Stomach (tissue), 9 donors: ENCODE measurements around the gene TNRC6A. TPM values are rescaled to one million over a fixed set of nuclear protein-coding genes. Genes with fewer than 3 reads are reported as not detected.
"Not testable (repeated sequence)": the region's sequence is repeated elsewhere in the genome, so short reads cannot be mapped to it uniquely, and the experiment has no call there.

Experiments used
- DNase-seq, 2 donors: peaks; one replicate each; pipeline versions ENCODE4 v3.0.0 to v3.0.0-alpha.2; 2013 to 2019
- H3K27ac ChIP-seq, 5 donors: fragments of 200-600 bp in 4 of 5; sonication (generic) in 4 of 5; one replicate each; pipeline ENCODE4 v1.5.1; 2013 to 2019; ENCODE audit warnings: mild to moderate bottlenecking in 1 of 5, moderate library complexity in 1 of 5
- H3K27me3 ChIP-seq, 3 donors: fragments of 200-600 bp; sonication (generic); one replicate each; pipeline ENCODE4 v1.5.1; 2017 to 2019; ENCODE audit warnings: mixed run types in 1 of 3
- H3K36me3 ChIP-seq, 4 donors: fragments of 200-600 bp; sonication (generic); 1 replicate in 3 of 4; 2 replicates in 1 of 4; pipeline ENCODE4 v1.5.1; 2016 to 2019
- H3K4me1 ChIP-seq, 4 donors: fragments of 200-600 bp; sonication (generic); one replicate each; pipeline ENCODE4 v1.5.1; 2016 to 2019
- H3K4me3 ChIP-seq, 4 donors: fragments of 200-600 bp; sonication (generic) in 3 of 4; one replicate each; pipeline ENCODE4 v1.5.1; 2016 to 2019; ENCODE audit warnings: mild to moderate bottlenecking in 1 of 4
- H3K9me3 ChIP-seq, 4 donors: fragments of 200-600 bp; sonication (generic); one replicate each; pipeline ENCODE4 v1.5.1; 2016 to 2019
- EP300 ChIP-seq: sonication (generic); formaldehyde crosslinking; IDR thresholded peaks from one replicate; pipeline ENCODE4 v1.6.1; 2017; ENCODE audit warnings: antibody characterized with exemption
- POLR2A ChIP-seq, 4 donors: fragments of 450-650 bp; IDR thresholded peaks; one replicate each; pipeline ENCODE4 v1.6.1; 2016; ENCODE audit warnings: antibody characterized with exemption in 4 of 4, control low read depth in 2 of 4, mild to moderate bottlenecking in 1 of 4, moderate library complexity in 1 of 4
- POLR2AphosphoS5 ChIP-seq, 3 donors: sonication (generic); formaldehyde crosslinking; IDR thresholded peaks; one replicate each; pipeline ENCODE4 v1.6.1; 2016; ENCODE audit warnings: antibody characterized with exemption in 3 of 3
- WGBS, 5 donors: extraction: QIAGEN DNeasy Blood & Tissue Kit in 3 of 5; methylation state at CpG; one replicate each; pipeline versions ENCODE4 v1.1.5 to v1.1.7; 2013 to 2018; 5-methylcytosine and 5-hydroxymethylcytosine counted together
- intact Hi-C: fragments of 100-400 bp; cut with DNase I; formaldehyde crosslinking; loops from one replicate; pipeline ENCODE4 v1.15.1; 2023; ENCODE audit warnings: low total_unique reads
- polyA plus RNA-seq, 3 donors: library from polyadenylated mRNA; stranded (reverse); fragments of 200-250 nt; gene quantifications; one replicate each; pipeline ENCODE4 v1.2.3, GENCODE V29; 2013
- total RNA-seq, 5 donors: library from RNA; depleted of rRNA; stranded (reverse); fragments of >200 nt; gene quantifications; one replicate each; pipeline versions ENCODE4 v1.1.0 to v1.2.3, GENCODE V29; 2014 to 2016
- TF ChIP-seq, protein P1 (sequence below), 7 experiments: fragments of 450-650 bp in 4 of 7; fragments of 200-600 bp in 3 of 7; sonication (generic) in 3 of 7; IDR thresholded peaks; one replicate each; pipeline ENCODE4 v1.5.1; 2016 to 2019; ENCODE audit warnings: antibody characterized with exemption in 7 of 7, control low read depth in 2 of 7, mild to moderate bottlenecking in 1 of 7
- donor health status: healthy with polysubstance abuse.
- donor health status: Bipolar disorder and iron deficiency.
- donor health status: healthy.

TNRC6A gene
- total and polyA plus RNA-seq, 8 donors: 6.8 to 59.6 (median 41.3) TPM

DNA sequence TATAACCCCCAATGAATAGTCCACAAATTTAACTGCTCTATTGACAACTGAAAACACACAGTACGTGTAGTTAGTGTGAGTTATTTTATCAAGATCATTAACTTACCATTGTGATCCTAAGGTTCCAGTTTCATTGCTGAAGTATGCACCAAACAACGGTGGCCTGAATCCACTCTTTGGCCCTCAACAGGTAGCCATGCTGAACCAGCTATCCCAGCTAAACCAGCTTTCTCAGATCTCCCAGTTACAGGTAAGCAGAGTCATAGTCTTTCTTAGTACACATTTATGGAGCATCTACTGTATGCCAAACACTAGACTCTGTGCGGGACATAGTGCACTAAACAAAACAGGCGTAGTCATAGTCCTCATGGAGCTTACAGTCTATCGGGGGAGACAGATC is 76.0 kb downstream of the TNRC6A start:
- no peaks in the 10 kb centered on the region for H3K4me1 ChIP-seq
- DNase-seq: no peak
- no peak overlapping the region for H3K27ac ChIP-seq
- intact Hi-C loops: no loop called here
- H3K9me3 ChIP-seq: no peaks in the 10 kb centered on the region
- peaks cover 87 to 100% (median 100%) of the 10 kb centered on the region in 4 donors for H3K36me3 ChIP-seq
- no peak overlapping the region for H3K4me3 ChIP-seq
- 87 to 94% (median 88%) methylated on average over 5 of the region's 5 CpGs for WGBS, 5 donors
- H3K27me3 ChIP-seq: no peaks in the 10 kb centered on the region
- TF ChIP-seq, protein P1, sequence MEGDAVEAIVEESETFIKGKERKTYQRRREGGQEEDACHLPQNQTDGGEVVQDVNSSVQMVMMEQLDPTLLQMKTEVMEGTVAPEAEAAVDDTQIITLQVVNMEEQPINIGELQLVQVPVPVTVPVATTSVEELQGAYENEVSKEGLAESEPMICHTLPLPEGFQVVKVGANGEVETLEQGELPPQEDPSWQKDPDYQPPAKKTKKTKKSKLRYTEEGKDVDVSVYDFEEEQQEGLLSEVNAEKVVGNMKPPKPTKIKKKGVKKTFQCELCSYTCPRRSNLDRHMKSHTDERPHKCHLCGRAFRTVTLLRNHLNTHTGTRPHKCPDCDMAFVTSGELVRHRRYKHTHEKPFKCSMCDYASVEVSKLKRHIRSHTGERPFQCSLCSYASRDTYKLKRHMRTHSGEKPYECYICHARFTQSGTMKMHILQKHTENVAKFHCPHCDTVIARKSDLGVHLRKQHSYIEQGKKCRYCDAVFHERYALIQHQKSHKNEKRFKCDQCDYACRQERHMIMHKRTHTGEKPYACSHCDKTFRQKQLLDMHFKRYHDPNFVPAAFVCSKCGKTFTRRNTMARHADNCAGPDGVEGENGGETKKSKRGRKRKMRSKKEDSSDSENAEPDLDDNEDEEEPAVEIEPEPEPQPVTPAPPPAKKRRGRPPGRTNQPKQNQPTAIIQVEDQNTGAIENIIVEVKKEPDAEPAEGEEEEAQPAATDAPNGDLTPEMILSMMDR (IDR thresholded peaks at IDR 0.05): no peak
- TF ChIP-seq EP300 (no peak), POLR2AphosphoS5 (IDR thresholded peaks at IDR 0.05) (no peak), POLR2A (IDR thresholded peaks at IDR 0.05) (no peak)

DNA sequence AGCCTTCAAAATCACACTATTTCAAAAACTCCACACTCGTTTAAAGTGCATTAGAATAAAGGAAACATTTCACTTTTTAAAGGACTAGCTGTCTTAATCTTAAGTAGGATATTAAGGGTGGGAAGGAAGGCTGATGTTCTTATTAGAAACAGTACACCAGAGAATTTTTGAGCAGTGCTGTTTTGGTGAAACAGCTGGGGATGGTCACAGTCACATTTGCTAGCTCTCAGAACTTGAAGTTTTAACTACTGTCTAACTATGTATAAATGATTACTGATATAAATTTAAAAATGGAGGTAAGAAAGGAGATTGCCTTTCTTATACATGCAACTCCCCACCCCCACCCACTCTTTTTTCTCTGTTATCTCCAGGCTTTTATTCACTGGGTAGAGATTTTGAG is 77.8 kb downstream of the TNRC6A start:
- no peak overlapping the region for H3K27ac ChIP-seq
- no peak for DNase-seq
- no peaks in the 10 kb centered on the region for H3K9me3 ChIP-seq
- 43 to 63% (median 58%) methylated on average over 1 of the region's 1 CpG for WGBS, 5 donors
- peaks cover 87 to 99% (median 97%) of the 10 kb centered on the region in 4 donors for H3K36me3 ChIP-seq
- TF ChIP-seq POLR2A (IDR thresholded peaks at IDR 0.05) (no peak), EP300 (no peak), POLR2AphosphoS5 (IDR thresholded peaks at IDR 0.05) (no peak)
- TF ChIP-seq, protein P1 (IDR thresholded peaks at IDR 0.05): no peak
- H3K4me3 ChIP-seq: no peak overlapping the region
- H3K4me1 ChIP-seq: peaks cover 0 to 10% (median 0%) of the 10 kb centered on the region in 4 donors
- intact Hi-C loops: no loop called here
- no peaks in the 10 kb centered on the region for H3K27me3 ChIP-seq

DNA sequence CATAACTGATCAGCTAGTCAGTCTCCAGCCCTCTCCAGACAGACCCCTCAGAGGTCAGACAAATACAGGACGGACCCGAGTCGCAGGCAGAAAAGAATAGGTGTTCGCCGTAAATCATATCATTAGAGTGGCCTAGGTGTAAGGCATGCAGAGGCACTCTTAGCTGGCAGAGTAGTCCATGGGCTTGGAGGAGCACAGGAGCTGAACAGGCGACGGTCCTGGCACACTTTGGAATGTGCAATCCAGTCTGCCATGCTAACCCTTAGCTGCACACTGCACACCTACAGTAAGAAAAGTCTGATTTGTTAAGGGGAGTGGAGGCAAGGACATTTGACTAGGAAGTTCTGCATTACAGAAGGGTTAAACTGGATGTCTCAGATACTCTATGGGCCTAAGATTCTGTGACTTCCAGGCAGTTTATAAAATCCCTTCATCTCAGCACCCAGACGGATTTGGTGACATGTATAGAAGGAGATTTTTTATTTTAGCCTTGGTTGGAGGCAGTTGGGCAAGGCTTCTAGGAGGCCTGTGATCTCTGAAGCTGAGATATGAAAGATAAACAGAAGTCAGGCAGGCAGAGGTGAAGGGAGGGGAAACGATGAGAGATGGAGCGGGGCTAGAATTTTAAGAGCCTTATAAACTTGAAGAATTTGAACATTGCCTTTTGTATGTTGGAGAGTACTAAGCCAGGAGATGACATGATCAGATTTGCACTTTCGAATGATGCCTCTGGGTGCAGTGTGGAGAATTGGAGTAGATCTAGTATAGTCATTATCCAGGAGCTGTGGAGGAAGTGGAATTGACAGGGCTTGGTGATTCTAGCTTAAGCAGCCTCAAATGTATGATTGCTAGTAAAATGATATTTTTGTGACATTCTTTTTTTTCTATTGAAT is 81.7 kb downstream of the TNRC6A start:
- Histone ChIP-seq H3K27ac (peak overlapping the region in 1 of 5 donors; percentile 25), H3K4me3 (no peak overlapping the region), H3K9me3 (no peaks in the 10 kb centered on the region), H3K27me3 (no peaks in the 10 kb centered on the region), H3K36me3 (peaks cover 91 to 99% (median 97%) of the 10 kb centered on the region in 4 donors), H3K4me1 (peaks cover 0 to 18% (median 0%) of the 10 kb centered on the region in 4 donors)
- WGBS, 5 donors: 68 to 76% (median 69%) methylated on average over 11 of the region's 11 CpGs
- intact Hi-C loops: no loop called here
- no peak for DNase-seq
- TF ChIP-seq EP300 (no peak), POLR2A (IDR thresholded peaks at IDR 0.05) (no peak), POLR2AphosphoS5 (IDR thresholded peaks at IDR 0.05) (no peak)
- TF ChIP-seq, protein P1 (IDR thresholded peaks at IDR 0.05): no peak

DNA sequence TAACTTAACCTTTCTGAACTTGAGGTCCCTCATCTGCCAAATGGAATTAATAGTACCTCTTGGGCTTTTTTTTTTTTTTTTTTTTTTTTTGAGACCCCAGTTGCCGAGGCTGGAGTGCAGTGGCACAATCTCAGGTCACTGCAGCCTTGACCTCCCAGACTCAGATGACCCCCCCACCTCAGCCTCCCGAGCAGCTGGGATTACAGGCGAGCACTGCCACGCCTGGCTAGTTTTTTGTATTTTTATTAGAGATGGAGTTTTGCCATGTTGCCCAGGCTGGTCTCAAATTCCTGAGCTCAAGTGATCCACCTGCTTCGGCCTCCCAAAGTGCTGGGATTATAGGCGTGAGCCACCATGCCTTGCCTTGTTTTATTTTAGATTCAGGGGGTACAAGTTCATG is 83.4 kb downstream of the TNRC6A start:
- H3K27ac ChIP-seq, DNase-seq, H3K9me3 ChIP-seq, H3K27me3 ChIP-seq, intact Hi-C loops, H3K4me3 ChIP-seq: not testable (repeated sequence)
- Histone ChIP-seq H3K36me3 (peaks cover 90 to 99% (median 97%) of the 10 kb centered on the region in 4 donors), H3K4me1 (peaks cover 0 to 18% (median 0%) of the 10 kb centered on the region in 4 donors)
- WGBS, 5 donors: 77 to 85% (median 83%) methylated on average over 6 of the region's 6 CpGs

DNA sequence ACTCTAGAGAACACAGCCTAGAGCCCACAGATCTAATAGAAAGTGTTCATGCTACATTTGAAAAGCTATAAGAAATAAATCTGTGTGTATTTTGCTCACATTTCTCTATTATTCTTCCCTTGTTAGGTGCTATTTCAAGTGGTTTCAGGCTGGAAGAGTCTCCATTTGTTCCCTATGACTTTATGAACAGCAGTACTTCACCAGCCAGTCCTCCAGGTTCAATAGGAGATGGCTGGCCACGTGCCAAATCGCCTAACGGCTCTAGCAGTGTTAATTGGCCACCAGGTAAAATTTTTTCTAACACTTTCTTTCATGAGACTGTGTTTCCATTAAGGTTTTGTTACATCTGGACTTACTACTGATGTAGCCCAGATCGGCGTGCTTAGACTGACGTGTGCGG is 85.6 kb downstream of the TNRC6A start:
- DNase-seq: no peak
- peaks cover 0 to 18% (median 0%) of the 10 kb centered on the region in 4 donors for H3K4me1 ChIP-seq
- 87 to 93% (median 88%) methylated on average over 7 of the region's 7 CpGs for WGBS, 5 donors
- intact Hi-C loops: no loop called here
- H3K27ac ChIP-seq: no peak overlapping the region
- no peaks in the 10 kb centered on the region for H3K9me3 ChIP-seq
- peaks cover 86 to 99% (median 97%) of the 10 kb centered on the region in 4 donors for H3K36me3 ChIP-seq
- no peak overlapping the region for H3K4me3 ChIP-seq
- TF ChIP-seq POLR2A (IDR thresholded peaks at IDR 0.05) (no peak), EP300 (no peak), POLR2AphosphoS5 (IDR thresholded peaks at IDR 0.05) (no peak)
- TF ChIP-seq, protein P1 (IDR thresholded peaks at IDR 0.05): no peak
- H3K27me3 ChIP-seq: no peaks in the 10 kb centered on the region
